Endodermal cell (in vitro differentiated cells): ENCODE data around the gene TRIM37. TPM values are rescaled to one million over a fixed set of nuclear protein-coding genes. Genes with fewer than 3 reads are reported as not detected.

ENCODE experiments used
- DNase-seq: peaks from one replicate; pipeline ENCODE4 v3.0.0-alpha.2; 2017
- H3K27ac ChIP-seq: 2 replicates; pipeline ENCODE4 v1.5.1; 2013; ENCODE audit warnings: mild to moderate bottlenecking, low read depth, low read length, moderate library complexity
- H3K27me3 ChIP-seq: 2 replicates; pipeline ENCODE4 v1.6.1; 2013; ENCODE audit warnings: mild to moderate bottlenecking, low read length, moderate library complexity; ENCODE audit not compliant: insufficient read depth, control insufficient read depth, poor library complexity, severe bottlenecking
- H3K36me3 ChIP-seq: 2 replicates; pipeline ENCODE4 v1.7.0; 2013; ENCODE audit warnings: mild to moderate bottlenecking, low read length, moderate library complexity; ENCODE audit not compliant: control insufficient read depth, insufficient read depth
- H3K4me1 ChIP-seq: one replicate; pipeline ENCODE4 v1.7.0; 2013; ENCODE audit warnings: low read length; ENCODE audit not compliant: control insufficient read depth, insufficient read depth
- H3K4me3 ChIP-seq: 2 replicates; pipeline ENCODE4 v1.5.1; 2013; ENCODE audit warnings: mild to moderate bottlenecking, low read length, moderate library complexity
- H3K9ac ChIP-seq: 2 replicates; pipeline ENCODE4 v1.6.1; 2013; ENCODE audit warnings: mild to moderate bottlenecking, low read length, moderate library complexity; ENCODE audit not compliant: poor library complexity, severe bottlenecking; ENCODE audit errors: extremely low read depth
- H3K9me3 ChIP-seq: 2 replicates; pipeline ENCODE4 v1.6.1; 2013; ENCODE audit warnings: mild to moderate bottlenecking, low read length, moderate library complexity; ENCODE audit not compliant: control insufficient read depth
- H3K27ac Mint-ChIP-seq: 2 replicates; pipeline ENCODE4 v1.8.0; 2020; ENCODE audit warnings: mixed read lengths
- H3K27me3 Mint-ChIP-seq: 2 replicates; pipeline ENCODE4 v1.8.0; 2021; ENCODE audit warnings: mild to moderate bottlenecking, mixed read lengths; ENCODE audit not compliant: insufficient read depth
- H3K36me3 Mint-ChIP-seq: 2 replicates; pipeline ENCODE4 v1.8.0; 2020; ENCODE audit warnings: low read depth, mixed read lengths
- H3K4me1 Mint-ChIP-seq: 2 replicates; pipeline ENCODE4 v1.8.0; 2020; ENCODE audit warnings: mixed read lengths
- H3K4me3 Mint-ChIP-seq: 2 replicates; pipeline ENCODE4 v1.8.0; 2020; ENCODE audit warnings: mild to moderate bottlenecking, moderate library complexity, mixed read lengths
- H3K9me3 Mint-ChIP-seq: 2 replicates; pipeline ENCODE4 v1.8.0; 2020; ENCODE audit warnings: mild to moderate bottlenecking, mixed read lengths
- WGBS, 2 experiments: methylation state at CpG; one replicate each; pipeline versions ENCODE4 v1.1.5 to v1.1.7; 2013; ENCODE audit warnings: missing lambda C conversion rate in 2 of 2, mixed read lengths in 1 of 2; ENCODE audit not compliant: insufficient coverage in 1 of 2, insufficient read length in 1 of 2; 5-methylcytosine and 5-hydroxymethylcytosine counted together
- total RNA-seq, 2 donors: library from RNA; stranded (reverse); fragmentation: NEBNext Ultra II Directional in 1 of 2; extraction: Animal tissue kit (Norgen Biotek cat#: 25700) in 1 of 2; gene quantifications; 2 replicates in 1 of 2; 3 replicates in 1 of 2; pipeline ENCODE4 v1.2.1, GENCODE V29; 2021
- TF ChIP-seq, protein P1 (sequence below): fragments of 200-600 bp; sonication (generic); conservative IDR thresholded peaks from 2 replicates; pipeline ENCODE4 v1.5.0; 2021; ENCODE audit warnings: antibody characterized with exemption, mild to moderate bottlenecking

TRIM37 gene
- total RNA-seq, 2 donors from 2014 or later, result 43.6 to 64.6 TPM

DNA sequence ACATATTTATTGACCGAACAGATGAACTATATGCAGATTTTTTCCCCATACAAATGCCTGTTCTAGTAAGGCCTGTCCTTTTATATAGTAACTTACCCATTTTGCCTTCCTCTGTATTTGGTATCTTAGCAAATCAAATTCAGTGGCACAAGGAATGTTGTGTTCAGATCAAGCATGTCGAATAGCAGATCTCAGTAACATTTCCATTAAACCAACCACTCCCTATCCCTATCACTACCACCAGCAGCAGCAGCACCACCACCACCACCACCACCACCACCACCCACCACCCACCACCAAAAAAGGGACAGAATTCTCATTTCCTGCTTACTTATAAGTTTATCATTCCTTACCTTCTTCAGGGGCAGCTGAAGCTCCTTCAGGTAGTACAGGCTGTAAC is 94.7 kb downstream of the TRIM37 start:
- whole genome bisulfite sequencing, 2 experiments, result 75 to 95% methylated on average over 1 to 2 of the region's 2 CpGs
- no peak overlapping the region for H3K9ac ChIP-seq

DNA sequence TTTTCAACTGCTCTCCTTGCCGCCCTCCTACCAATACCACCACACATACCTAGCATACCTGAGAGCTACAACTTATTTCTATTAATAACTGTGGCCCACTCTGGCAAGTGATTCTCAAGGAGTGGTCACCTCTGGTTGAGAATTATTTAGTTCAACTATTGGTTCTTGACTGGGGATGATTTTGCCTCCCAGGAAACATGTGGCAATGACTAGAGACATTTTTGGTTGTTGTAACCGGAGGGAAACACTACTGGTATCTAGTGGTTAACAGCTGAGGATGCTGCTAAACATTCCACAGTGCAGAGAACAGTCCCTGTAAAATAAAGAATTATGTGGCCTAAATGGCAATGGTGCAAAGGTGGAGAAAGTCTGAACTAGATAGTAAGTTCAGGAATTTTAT is 96.7 kb downstream of the TRIM37 start:
- H3K4me3 Mint-ChIP-seq, result no peak overlapping the region
- H3K36me3 Mint-ChIP-seq, result peaks cover 24% of the 10 kb centered on the region
- H3K27me3 Mint-ChIP-seq, result no peaks in the 10 kb centered on the region
- DNase-seq, result no peak
- Histone ChIP-seq H3K9ac (no peak overlapping the region), H3K4me1 (no peaks in the 10 kb centered on the region), H3K27ac (no peak overlapping the region), H3K36me3 (peaks cover 14% of the 10 kb centered on the region), H3K4me3 (no peak overlapping the region), H3K27me3 (no peaks in the 10 kb centered on the region), H3K9me3 (no peaks in the 10 kb centered on the region)
- H3K9me3 Mint-ChIP-seq, result no peaks in the 10 kb centered on the region
- H3K27ac Mint-ChIP-seq, result no peak overlapping the region
- 94 to 100% methylated on average over 1 to 2 of the region's 2 CpGs for WGBS, 2 experiments
- no peaks in the 10 kb centered on the region for H3K4me1 Mint-ChIP-seq
- TF ChIP-seq, protein P1, sequence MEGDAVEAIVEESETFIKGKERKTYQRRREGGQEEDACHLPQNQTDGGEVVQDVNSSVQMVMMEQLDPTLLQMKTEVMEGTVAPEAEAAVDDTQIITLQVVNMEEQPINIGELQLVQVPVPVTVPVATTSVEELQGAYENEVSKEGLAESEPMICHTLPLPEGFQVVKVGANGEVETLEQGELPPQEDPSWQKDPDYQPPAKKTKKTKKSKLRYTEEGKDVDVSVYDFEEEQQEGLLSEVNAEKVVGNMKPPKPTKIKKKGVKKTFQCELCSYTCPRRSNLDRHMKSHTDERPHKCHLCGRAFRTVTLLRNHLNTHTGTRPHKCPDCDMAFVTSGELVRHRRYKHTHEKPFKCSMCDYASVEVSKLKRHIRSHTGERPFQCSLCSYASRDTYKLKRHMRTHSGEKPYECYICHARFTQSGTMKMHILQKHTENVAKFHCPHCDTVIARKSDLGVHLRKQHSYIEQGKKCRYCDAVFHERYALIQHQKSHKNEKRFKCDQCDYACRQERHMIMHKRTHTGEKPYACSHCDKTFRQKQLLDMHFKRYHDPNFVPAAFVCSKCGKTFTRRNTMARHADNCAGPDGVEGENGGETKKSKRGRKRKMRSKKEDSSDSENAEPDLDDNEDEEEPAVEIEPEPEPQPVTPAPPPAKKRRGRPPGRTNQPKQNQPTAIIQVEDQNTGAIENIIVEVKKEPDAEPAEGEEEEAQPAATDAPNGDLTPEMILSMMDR, result no peak

More for the DNA sequence above, 94.7 kb downstream of the TRIM37 start:
- Histone ChIP-seq H3K9me3 (no peaks in the 10 kb centered on the region), H3K36me3 (peaks cover 17% of the 10 kb centered on the region), H3K27me3 (no peaks in the 10 kb centered on the region), H3K27ac (no peak overlapping the region), H3K4me1 (no peaks in the 10 kb centered on the region), H3K4me3 (no peak overlapping the region)
- Mint-ChIP-seq H3K36me3 (peaks cover 29% of the 10 kb centered on the region), H3K4me1 (no peaks in the 10 kb centered on the region), H3K9me3 (no peaks in the 10 kb centered on the region), H3K27ac (no peak overlapping the region), H3K27me3 (no peaks in the 10 kb centered on the region), H3K4me3 (no peak overlapping the region)
- DNase-seq, result no peak
- TF ChIP-seq, protein P1, result no peak

DNA sequence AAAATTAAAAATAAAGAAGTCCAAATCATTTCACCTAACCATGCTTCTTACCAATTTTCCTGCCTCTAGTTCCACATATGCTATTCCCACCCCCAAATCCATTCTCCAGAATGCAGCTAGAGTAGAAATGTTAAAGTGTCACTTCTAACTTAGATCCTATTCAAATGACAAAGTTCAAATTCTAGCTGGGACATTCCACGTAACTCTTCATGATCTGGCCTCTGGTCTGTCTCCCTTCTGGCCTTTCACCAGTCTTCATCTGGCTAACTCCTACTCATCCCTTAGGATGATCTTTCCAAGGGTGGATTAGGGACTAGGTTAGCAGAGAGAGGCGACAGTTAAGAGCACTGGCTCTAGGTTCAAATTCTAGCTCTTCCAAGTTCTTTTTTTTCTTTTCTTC is 97.9 kb downstream of the TRIM37 start:
- TF ChIP-seq, protein P1, result no peak
- Mint-ChIP-seq H3K9me3 (no peaks in the 10 kb centered on the region), H3K4me3 (no peak overlapping the region), H3K36me3 (peaks cover 19% of the 10 kb centered on the region), H3K27me3 (no peaks in the 10 kb centered on the region), H3K27ac (no peak overlapping the region), H3K4me1 (peaks cover 2% of the 10 kb centered on the region)
- Histone ChIP-seq H3K36me3 (peaks cover 14% of the 10 kb centered on the region), H3K27me3 (no peaks in the 10 kb centered on the region), H3K9ac (no peak overlapping the region), H3K4me3 (no peak overlapping the region), H3K27ac (no peak overlapping the region), H3K4me1 (no peaks in the 10 kb centered on the region), H3K9me3 (no peaks in the 10 kb centered on the region)
- 80 to 100% methylated on average over 1 to 2 of the region's 2 CpGs for WGBS, 2 experiments
- DNase-seq, result no peak
